GM12864 (cell line): ENCODE data around the gene OSBPL3.

Experiments used
- DNase-seq: peaks from one replicate; pipeline ENCODE4 v3.0.0-alpha.2; 2011; ENCODE audit warnings: low read depth
- H3K4me3 ChIP-seq: 2 replicates; pipeline ENCODE4 v1.5.1; 2011; ENCODE audit warnings: mild to moderate bottlenecking, low read depth, low read length, control low read depth
- CTCF ChIP-seq: IDR thresholded peaks from 2 replicates; pipeline ENCODE4 v1.5.1; 2011; ENCODE audit warnings: low read depth, mild to moderate bottlenecking, moderate library complexity, low read length, control low read depth, inconsistent platforms; ENCODE audit errors: missing control alignments

OSBPL3 gene

GRCh38 chr7:24786941-24787340 is 193.0 kb downstream of the OSBPL3 start:
- no peak for DNase-seq
- TF ChIP-seq CTCF = no peak
- H3K4me3 ChIP-seq = no peak overlapping the region

- H3K4me3 ChIP-seq = no peak overlapping the region
- TF ChIP-seq CTCF = no peak
- DNase-seq = no peak
These were observed 193.7 kb downstream of the OSBPL3 start for GRCh38 chr7:24786306-24786705.

- no peak for DNase-seq
- H3K4me3 ChIP-seq = no peak overlapping the region
- TF ChIP-seq CTCF = no peak
These were observed 195.7 kb downstream of the OSBPL3 start for GRCh38 chr7:24784277-24784676.

GRCh38 chr7:24783698-24784097 is 196.3 kb downstream of the OSBPL3 start:
- no peak for TF ChIP-seq CTCF

GRCh38 chr7:24781106-24781505 is 198.9 kb downstream of the OSBPL3 start:
- no peak overlapping the region for H3K4me3 ChIP-seq
- no peak for DNase-seq
- no peak for TF ChIP-seq CTCF

More at GRCh38 chr7:24783698-24784097, 196.3 kb downstream of the OSBPL3 start:
- no peak overlapping the region for H3K4me3 ChIP-seq
- DNase-seq = no peak

GRCh38 chr7:24779283-24779655 is 200.7 kb downstream of the OSBPL3 start:
- TF ChIP-seq CTCF = no peak
- H3K4me3 ChIP-seq = no peak overlapping the region
- no peak for DNase-seq

GRCh38 chr7:24778543-24779282 is 201.3 kb downstream of the OSBPL3 start:
- DNase-seq = peak; percentile 60
- no peak for TF ChIP-seq CTCF
- H3K4me3 ChIP-seq = no peak overlapping the region
